ENCODE data around the gene SAMD9.
A peak's percentile ranks its signal among the peaks of the same experiment; 100 is the strongest.
"Not testable (repeated sequence)": the region's sequence is repeated elsewhere in the genome, so short reads cannot be mapped to it uniquely, and the experiment has no call there.

The SAMD9 gene

DNA sequence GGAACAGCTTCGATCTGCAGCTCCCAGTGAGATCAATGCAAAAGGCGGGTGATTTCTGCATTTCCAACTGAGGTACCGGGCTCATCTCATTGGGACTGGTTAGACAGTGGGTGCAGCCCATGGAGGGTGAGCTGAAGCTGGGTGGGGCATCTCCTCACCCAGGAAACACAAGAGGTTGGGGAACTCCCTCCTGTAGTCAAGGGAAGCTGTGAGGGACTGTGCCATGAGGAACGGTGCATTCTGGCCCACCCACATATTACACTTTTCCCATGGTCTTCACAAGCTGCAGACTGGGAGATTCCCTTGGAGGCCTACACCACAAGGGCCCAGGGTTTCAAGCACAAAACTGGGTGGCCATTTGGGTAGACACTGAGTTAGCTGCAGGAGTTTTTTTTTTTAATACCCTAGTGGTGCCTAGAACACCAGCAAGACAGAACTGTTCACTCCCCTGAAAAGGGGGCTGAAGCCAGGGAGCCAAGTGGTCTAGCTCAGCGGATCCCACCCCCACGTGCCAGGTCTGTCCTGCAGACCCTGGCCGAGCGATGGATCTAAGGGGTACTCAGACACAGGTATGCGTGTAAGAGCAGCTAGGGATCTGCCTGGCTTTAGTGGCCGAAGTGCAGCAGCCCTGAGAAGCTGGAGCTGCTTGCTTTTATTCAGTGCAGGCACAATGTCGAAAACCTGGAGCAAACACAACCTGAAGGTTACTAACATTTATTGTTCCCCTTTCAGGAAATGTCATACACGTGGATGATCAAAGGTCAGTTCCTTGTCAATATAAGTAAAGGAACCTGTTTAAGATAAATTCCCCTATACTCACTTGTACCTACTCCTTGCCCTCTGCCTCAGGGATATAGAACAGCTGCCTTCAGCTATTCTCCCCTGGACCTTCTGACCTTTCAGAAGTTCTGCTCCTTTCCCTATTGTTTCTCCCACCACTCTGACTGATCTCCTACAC, 3.1 kb upstream of the SAMD9 start:
- no peak for DNase-seq (ENCODE audit: low spot score)

DNA sequence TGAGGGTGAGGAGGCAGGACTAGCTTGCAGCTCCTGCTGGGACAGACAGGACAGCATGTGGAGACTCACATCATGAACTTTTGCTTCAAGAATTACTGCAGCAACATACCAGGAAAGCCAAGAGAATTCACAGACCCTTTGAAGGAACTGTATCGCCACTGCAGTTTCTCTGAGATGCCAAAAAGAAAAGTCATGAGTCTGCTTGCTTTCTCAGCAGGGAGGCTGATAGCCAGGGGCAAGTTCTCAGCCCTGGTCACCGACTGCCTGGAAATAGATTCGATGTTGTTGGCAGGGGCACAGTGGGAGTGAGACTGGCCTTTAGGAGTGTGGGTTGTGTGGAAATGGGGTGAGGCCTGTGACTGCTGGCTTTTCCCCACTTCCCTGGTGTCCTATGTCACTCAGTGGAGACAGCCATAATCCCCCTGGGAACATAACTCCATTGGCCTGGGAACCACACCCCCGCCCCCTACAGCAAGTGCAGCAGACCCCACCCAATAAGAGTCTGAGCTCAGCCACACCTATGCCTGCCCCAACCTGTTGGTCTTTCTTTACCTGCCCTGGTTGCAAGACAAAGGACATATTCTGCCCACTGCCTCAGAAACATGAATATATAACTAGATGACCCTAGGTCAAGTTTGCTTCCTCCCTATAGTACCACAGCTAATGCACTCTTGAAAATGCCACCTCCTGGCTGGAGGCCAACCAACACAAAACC, 1.6 kb upstream of the SAMD9 start:
- no peak for DNase-seq (ENCODE audit: low spot score)

DNA sequence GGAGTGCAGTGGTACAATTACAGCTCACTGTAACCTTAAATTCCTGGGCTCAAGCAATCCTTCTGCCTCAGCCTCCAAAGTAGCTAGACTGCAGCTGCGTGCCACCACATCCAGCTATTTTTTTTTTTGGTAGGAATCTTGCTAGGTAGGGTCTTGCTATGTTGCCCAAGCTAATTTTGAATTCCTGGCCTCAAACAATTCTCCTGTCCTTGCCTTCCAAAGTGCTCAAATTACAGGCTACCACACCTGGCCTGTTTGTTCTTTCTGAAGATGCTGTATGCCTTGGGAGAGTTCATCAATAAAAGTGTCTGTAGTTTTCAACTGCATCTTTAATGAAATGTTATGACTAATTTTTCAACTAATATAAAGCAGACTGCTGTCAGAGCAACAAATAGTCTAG, 452 bp downstream of the SAMD9 start:
- DNase-seq (ENCODE audit: low spot score) = no peak

DNA sequence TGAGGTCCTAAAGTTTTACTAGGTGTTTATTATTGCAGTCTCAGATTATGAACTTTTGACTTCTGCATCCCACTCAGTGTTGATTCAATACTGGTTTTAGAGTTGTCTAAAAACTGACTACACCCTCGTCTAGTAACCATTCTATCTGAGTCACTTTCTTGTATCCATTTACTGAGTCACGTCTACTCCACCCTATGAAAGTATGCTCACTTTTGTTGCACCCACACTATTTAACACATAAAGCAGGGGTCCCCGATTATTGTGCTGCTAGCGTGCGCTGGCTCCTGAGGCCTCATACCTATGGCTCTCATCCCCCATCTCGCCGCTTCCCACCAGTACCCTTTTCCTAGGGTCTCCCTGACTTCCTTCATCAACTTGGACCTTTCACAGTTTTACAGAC, 2.0 kb downstream of the SAMD9 start:
- no peak for DNase-seq (ENCODE audit: low spot score)

DNA sequence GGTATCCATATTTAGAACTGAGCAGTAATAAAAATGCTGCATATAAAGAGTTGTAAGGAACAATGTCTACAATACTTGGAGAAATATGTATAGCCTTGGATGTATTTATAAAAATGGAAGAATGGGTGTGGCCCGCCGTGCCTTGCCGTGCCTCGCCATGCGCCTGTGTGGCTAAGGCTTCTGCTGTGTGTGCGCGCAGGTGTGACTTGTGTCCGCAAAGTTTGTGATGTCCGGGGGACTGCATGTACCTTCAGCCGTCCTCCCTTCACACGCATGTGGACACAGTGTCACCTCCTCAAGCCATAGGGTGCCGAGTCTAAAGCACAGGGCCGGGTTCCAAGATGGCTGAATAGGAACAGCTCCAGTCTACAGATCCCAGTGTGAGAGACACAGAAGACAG, 9.8 kb downstream of the SAMD9 start:
- DNase-seq (ENCODE audit: low spot score) = no peak

DNA sequence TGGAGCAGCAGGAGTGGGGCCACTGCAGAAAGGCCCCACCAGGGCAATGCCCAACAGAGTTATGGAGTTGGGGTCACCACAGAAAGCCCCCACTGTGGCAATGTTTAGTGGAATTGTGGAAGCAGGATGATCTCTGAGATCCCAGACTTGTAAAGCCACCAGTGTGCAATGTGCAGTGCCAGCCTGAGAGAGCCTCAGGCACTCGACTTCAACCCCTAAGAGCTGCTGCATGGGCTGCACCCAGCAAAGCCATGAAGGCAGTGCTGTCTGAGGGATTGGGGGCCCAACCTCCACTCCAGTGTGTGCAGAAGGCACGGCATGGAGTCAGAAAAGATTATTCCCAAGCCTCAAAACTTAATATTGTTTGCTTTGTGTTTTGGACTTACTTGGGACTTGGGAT, 20.4 kb downstream of the SAMD9 start:
- no peak for DNase-seq (ENCODE audit: low spot score)

DNA sequence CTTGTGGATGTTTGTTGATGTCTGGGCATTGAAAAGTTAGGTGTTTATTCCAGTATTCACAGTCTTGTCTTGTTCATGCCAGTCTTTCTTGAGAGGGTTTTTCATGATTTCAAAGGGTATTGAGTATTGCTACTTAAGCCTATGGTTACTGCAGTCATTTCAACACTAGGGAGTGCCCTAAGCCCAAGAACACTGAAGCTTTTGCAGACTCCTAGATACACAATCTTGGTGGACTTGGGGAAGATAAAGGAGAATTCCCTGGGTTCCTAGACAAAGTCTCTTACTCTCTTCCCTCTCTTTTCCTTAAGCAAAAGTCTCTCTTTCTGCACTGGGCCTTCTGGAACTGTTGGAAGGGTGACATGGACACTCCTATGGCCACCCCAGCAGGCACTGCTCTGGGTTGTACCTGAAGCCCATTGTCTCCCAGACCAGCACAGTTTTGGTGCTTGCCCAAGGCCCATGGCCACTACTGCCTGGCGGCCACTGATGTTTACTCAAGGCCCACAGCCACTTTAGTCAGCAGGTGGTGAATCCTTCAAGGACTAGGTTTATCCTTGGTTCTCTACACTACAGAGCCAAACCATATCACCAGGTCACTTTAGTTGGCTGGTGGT, 24.9 kb downstream of the SAMD9 start:
- DNase-seq (ENCODE audit: low spot score) = no peak

DNA sequence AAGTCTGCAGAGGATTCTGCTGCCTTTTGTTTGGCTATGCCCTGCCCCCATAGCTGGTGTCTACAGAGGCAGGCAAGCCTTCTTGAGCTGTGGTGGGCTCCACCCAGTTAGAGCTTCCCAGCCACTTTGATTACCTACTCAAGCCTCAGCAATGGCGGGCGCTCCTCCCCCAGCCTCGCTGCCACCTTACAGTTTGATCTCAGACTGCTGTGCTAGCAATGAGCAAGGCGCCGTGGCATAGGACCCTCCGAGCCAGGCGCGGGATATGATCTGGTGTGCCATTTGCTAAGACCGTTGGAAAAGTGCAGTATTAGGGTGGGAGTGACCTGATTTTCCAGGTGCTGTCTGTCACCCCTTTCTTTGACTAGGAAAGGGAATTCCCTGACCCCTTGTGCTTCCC, 44.4 kb downstream of the SAMD9 start:
- DNase-seq (ENCODE audit: low spot score) = not testable (repeated sequence)

DNA sequence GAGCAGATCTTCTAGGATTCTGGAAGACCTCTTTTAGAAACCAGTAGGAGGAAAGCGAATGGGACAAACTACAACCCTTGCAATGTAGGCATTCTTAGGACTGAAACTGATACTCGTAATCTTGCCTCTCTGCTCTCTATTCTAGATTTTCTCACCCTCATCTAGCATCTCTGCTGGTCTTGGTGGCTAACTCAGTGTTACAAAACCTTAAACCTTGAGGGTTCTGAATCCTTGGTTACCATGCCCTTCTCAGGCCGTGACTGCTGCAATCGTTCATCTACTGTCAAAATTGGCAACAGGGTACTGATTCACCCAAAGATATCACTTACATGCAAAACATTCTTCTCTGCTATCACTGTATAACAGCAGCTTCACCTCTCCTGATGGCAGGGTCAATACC, 55.2 kb downstream of the SAMD9 start:
- DNase-seq (ENCODE audit: low spot score) = no peak

DNA sequence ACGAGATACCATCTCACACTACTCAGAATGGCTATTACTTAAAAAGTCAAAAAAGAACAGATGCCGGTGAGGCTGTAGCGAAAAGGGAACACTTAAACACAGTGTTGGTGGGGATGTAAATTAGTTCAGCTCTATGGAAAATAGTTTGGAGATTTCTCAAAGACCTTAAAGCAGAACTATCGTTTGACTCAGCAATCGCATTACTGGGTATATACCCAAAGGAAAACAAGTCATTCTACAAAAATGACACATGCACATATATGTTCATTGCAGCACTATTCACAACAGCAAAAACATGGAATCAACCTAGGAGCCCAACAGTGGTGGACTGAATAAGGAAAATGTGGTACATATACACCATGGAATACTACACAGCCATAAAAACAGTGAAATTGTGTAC, 56.9 kb downstream of the SAMD9 start:
- no peak for DNase-seq (ENCODE audit: low spot score)

DNA sequence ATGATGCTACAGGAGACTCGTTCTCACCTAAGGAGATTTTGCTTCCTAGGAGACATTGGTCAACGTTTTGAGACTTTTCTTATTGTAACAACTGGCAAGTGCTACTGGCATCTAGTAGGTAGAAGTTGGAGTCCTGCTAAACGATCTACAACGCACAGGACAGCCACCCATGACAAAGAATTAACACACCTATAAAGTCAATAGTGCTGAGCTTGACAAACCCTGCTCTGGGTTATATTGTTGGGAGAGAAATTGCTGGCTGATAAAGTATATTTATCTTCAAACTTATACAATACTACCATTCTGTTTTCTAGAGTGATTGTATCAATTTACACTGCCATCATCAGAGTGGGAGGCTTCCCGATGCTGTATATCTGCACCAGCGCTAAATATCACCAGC, 57.8 kb downstream of the SAMD9 start:
- DNase-seq (ENCODE audit: low spot score) = no peak

DNA sequence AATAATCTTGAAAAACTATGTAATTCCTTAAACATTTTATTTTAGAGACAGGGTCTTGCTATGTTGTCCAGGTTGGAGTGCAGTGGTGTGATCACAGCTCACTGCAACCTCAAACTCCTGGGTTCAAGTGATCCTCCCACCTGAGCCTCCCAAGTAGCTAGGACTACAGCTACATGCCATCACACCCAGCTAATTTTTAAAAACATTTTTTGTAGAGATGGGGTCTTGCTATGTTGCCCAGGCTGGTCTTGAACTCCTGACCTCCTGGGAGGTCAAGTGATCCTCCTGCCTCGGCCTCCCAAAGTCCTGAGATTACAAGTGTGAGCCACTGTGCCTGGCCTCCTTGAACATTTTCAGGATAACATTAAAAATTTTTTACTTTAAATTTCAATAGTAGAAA, 61.2 kb downstream of the SAMD9 start:
- DNase-seq (ENCODE audit: low spot score) = not testable (repeated sequence)

DNA sequence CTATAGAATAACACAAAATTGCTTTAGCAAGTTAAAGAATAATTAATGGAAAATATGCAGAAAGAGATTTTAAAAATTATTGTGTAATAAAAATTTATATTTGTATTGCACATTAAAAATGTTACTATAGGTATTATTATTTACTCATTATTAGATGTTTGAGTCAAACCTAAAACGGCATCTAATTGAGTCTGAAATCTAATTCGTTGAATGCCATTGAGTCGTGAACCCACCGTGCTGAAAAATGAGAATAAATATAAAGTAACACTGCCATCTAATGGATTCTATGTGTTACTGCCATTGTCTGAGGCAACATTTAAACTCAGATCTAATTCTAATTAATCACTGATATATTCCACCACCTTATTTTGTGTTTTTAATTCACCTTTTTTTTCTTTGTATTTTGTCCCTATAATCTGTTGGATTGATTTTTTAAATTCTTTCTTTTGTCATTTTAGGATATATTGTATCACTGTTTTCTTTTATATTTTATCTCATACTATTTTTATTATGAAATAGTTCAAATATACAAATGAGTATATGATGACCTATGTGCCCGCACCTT, 62.2 kb downstream of the SAMD9 start:
- DNase-seq (ENCODE audit: low spot score) = peak; percentile 41

DNA sequence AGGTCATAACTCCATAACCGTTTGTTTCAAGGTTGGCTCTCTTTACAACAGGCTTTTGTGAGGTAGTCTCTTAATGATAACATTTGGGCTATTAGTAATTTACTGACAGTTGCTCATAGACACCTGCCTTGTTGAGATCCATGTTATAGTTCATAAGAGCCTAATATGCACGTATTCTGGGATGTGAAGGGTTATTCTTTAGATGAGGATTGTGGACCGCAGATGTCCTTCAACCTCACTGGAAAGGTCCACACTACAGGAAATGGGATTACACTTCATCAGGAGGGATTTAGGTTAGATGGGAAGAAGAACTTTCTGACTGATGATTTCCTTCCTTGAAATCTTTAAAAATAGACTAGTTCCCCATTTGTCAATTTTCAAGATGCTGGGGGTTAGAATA, 62.8 kb downstream of the SAMD9 start:
- DNase-seq (ENCODE audit: low spot score) = no peak

DNA sequence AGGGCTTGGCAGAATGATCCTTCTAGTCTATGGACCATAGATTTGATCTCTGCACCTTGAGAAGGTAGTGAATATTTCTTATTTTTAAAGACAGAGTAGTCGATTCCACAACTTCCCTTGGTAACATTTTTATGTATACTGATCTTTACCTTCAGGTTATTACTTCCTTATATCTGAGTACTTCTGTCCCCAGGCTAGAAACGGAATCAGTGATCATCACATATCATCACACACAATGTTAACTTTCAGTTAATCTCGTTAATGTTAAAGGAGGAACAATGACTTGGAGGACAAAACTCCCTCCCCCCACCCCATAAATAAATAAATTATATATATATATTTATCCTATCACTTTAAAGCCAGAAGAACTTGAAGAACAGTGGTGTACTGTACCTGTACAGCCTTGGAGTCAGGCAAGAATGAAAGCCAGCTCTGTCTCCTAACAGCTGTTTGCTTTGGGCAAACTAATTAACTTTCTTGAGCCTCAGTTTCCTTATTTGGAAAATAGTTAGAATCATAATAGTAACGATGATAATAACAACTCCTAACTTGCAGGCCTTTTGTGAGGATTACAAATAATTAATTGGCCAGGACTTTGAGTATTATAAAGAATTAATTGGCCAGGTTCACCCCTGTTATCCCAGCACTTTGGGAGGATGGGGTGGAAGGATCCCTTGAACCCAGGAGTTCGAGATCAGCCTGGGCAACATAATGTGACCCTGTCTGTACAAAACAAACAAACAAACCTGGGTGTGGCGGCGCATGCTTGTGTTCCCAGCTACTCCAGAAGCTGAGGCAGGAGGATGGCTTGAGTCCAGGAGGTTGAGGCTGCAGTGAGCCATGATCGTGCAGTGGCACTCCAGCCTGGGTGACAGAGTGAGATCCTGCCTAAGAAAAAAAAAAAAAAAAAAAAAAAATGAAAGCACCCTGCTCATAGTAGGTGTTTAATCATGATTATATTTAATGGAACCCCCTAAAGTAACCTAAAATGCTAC, 63.5 kb downstream of the SAMD9 start:
- no peak for DNase-seq (ENCODE audit: low spot score)

DNA sequence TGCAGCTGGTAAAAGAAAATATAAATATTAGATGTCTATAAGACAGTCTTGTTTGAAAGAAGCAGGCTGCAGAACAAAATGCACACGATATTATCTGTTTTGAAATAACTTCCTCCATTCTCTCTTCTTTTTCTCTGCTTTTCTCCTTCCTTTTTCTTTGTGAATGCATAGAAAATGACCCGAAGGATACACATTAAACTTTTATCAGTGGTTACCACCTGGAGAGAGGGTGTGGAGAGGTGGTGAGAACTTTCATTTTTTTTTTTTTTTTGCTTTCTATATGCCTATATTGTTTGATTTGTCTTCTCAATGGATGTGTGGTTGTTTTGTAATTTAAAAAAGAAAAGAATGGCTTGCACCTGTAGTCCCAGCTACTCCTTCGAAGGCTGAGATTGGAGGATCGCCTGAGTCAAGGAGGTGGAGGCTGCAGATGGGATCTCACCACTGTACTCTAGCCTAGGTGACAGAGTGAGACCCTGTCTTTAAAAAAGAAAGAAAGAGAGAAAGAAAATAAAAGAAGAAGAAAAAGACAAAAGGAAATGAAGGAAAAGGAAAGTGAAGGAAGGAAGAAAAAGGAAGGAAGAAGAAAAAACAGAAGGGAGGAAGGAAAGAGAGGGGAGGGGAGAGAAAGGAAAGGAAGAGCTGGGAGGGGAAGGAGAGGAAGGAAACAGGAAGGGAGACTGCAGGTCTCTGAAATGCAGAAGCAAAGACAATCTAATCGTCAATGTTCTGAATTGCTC, 64.4 kb downstream of the SAMD9 start:
- no peak for DNase-seq (ENCODE audit: low spot score)

DNA sequence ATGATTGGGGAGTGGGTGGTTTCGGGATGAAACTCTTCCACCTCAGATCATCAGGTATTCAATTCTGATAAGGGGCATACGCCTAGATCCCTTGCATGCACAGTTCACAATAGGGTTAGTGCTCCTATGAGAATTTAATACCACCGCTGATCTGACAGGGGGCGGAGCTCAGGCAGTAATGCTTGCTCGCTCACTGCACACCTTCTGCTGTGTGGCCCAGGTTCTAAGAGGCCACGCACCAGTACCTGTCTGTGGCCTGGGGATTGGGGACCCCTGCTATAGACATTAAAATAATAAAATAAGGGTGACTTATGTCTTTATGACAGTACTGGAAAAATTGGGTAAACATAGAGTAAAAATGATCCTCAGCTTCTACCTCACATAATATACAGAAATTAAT, 66.1 kb downstream of the SAMD9 start:
- DNase-seq (ENCODE audit: low spot score) = no peak
